Loucy (cell line): ENCODE measurements around the gene ZDHHC14.

ENCODE experiments used
- H2AFZ ChIP-seq: fragments of 200-600 bp; sonication (generic); 2 replicates; pipeline ENCODE4 v1.6.0; 2016; ENCODE audit warnings: antibody characterized with exemption, mild to moderate bottlenecking, low read length, moderate library complexity
- H3F3A ChIP-seq: fragments of 200-600 bp; 2 replicates; pipeline ENCODE4 v1.6.0; 2016; ENCODE audit warnings: antibody characterized with exemption, low read depth, mild to moderate bottlenecking
- H3K27me3 ChIP-seq: fragments of 200-600 bp; sonication (generic); 2 replicates; pipeline ENCODE4 v1.6.1; 2014; ENCODE audit warnings: low read length, mild to moderate bottlenecking; ENCODE audit not compliant: insufficient read depth, poor library complexity, severe bottlenecking
- H3K36me3 ChIP-seq: fragments of 200-600 bp; sonication (generic); 2 replicates; pipeline ENCODE4 v1.6.1; 2016; ENCODE audit warnings: low read length; ENCODE audit not compliant: insufficient read depth
- H3K4me1 ChIP-seq: fragments of 200-600 bp; sonication (generic); 2 replicates; pipeline ENCODE4 v1.5.1; 2014; ENCODE audit warnings: low read length, mild to moderate bottlenecking; ENCODE audit not compliant: insufficient read depth, poor library complexity, severe bottlenecking
- H3K4me2 ChIP-seq: fragments of 200-600 bp; sonication (generic); 2 replicates; pipeline ENCODE4 v1.6.0; 2014; ENCODE audit warnings: antibody characterized with exemption, low read length, low read depth, mild to moderate bottlenecking; ENCODE audit not compliant: poor library complexity, severe bottlenecking
- H3K4me3 ChIP-seq: fragments of 200-600 bp; sonication (generic); 2 replicates; pipeline ENCODE4 v1.5.1; 2014; ENCODE audit warnings: low read length, mild to moderate bottlenecking, mixed read lengths; ENCODE audit not compliant: poor library complexity, severe bottlenecking
- H3K79me2 ChIP-seq: fragments of 200-600 bp; sonication (generic); 2 replicates; pipeline ENCODE4 v1.6.1; 2014; ENCODE audit warnings: low read length; ENCODE audit not compliant: insufficient read depth
- H3K9ac ChIP-seq: fragments of 200-600 bp; sonication (generic); 2 replicates; pipeline ENCODE4 v1.6.0; 2014; ENCODE audit warnings: mild to moderate bottlenecking, low read depth, low read length, moderate library complexity; ENCODE audit not compliant: poor library complexity, severe bottlenecking
- H3K9me2 ChIP-seq: fragments of 200-600 bp; sonication (generic); replicated peaks from 2 replicates; pipeline ENCODE4 v1.6.1; 2016; ENCODE audit warnings: low read depth, low read length, mixed read lengths
- H3K9me3 ChIP-seq: fragments of 200-600 bp; sonication (generic); 2 replicates; pipeline ENCODE4 v1.6.1; 2014; ENCODE audit warnings: mild to moderate bottlenecking, antibody characterized with exemption, low read length, low read depth; ENCODE audit not compliant: insufficient read depth
- H4K20me1 ChIP-seq: fragments of 200-600 bp; sonication (generic); 2 replicates; pipeline ENCODE4 v1.6.0; 2014; ENCODE audit warnings: antibody characterized with exemption, low read length, mild to moderate bottlenecking; ENCODE audit not compliant: insufficient read depth, poor library complexity, severe bottlenecking
- CTCF ChIP-seq: fragments of 200-600 bp; sonication (generic); conservative IDR thresholded peaks from 2 replicates; pipeline ENCODE4 v1.5.1; 2014; ENCODE audit warnings: mild to moderate bottlenecking, antibody characterized with exemption, low read length
- EZH2phosphoT487 ChIP-seq: fragments of 200-600 bp; IDR thresholded peaks from 2 replicates; pipeline ENCODE4 v1.6.1; 2018; ENCODE audit warnings: antibody characterized with exemption, mild to moderate bottlenecking, moderate library complexity, borderline replicate concordance

The ZDHHC14 gene

GRCh38 chr6:157436944-157437336 is 56.0 kb downstream of the ZDHHC14 start:
- Histone ChIP-seq H2AFZ (no peak overlapping the region), H3K9ac (no peak overlapping the region), H4K20me1 (no peaks in the 10 kb centered on the region), H3K36me3 (no peaks in the 10 kb centered on the region), H3F3A (no peaks in the 10 kb centered on the region), H3K4me2 (no peak overlapping the region), H3K4me1 (no peaks in the 10 kb centered on the region), H3K27me3 (no peaks in the 10 kb centered on the region), H3K4me3 (no peak overlapping the region), H3K9me2 (no peaks in the 10 kb centered on the region), H3K9me3 (no peaks in the 10 kb centered on the region), H3K79me2 (no peaks in the 10 kb centered on the region)
- TF ChIP-seq CTCF (no peak), EZH2phosphoT487 (no peak)

- no peaks in the 10 kb centered on the region for H3K36me3 ChIP-seq
- no peak overlapping the region for H2AFZ ChIP-seq
- H3F3A ChIP-seq = no peaks in the 10 kb centered on the region
- no peaks in the 10 kb centered on the region for H3K9me2 ChIP-seq
- no peaks in the 10 kb centered on the region for H3K9me3 ChIP-seq
- H3K4me1 ChIP-seq = peaks cover 5% of the 10 kb centered on the region
- no peak overlapping the region for H3K4me2 ChIP-seq
- H4K20me1 ChIP-seq = no peaks in the 10 kb centered on the region
- no peak overlapping the region for H3K9ac ChIP-seq
- H3K27me3 ChIP-seq = no peaks in the 10 kb centered on the region
- H3K4me3 ChIP-seq = no peak overlapping the region
- no peaks in the 10 kb centered on the region for H3K79me2 ChIP-seq
- TF ChIP-seq CTCF (no peak), EZH2phosphoT487 (no peak)
These were observed 57.7 kb downstream of the ZDHHC14 start for GRCh38 chr6:157438611-157439111.

GRCh38 chr6:157440171-157440570 is 59.2 kb downstream of the ZDHHC14 start:
- no peaks in the 10 kb centered on the region for H3K9me3 ChIP-seq
- peaks cover 5% of the 10 kb centered on the region for H3K4me1 ChIP-seq
- no peak overlapping the region for H2AFZ ChIP-seq
- no peak overlapping the region for H3K4me2 ChIP-seq
- H3K4me3 ChIP-seq = no peak overlapping the region
- no peaks in the 10 kb centered on the region for H3K36me3 ChIP-seq
- no peaks in the 10 kb centered on the region for H4K20me1 ChIP-seq
- no peaks in the 10 kb centered on the region for H3K79me2 ChIP-seq
- TF ChIP-seq CTCF (no peak), EZH2phosphoT487 (no peak)
- no peaks in the 10 kb centered on the region for H3K9me2 ChIP-seq
- no peak overlapping the region for H3K9ac ChIP-seq
- no peaks in the 10 kb centered on the region for H3K27me3 ChIP-seq
- H3F3A ChIP-seq = no peaks in the 10 kb centered on the region
